Measurements from ENCODE around the gene ZNF496. TPM values are rescaled to one million over a fixed set of nuclear protein-coding genes. Genes with fewer than 3 reads are reported as not detected.

ZNF496 gene
- total and polyA plus RNA-seq, 2 of the 13 experiments (the other 11 are each of a cell fraction or from before 2014, with no cell fraction given), result 14.8 to 18.6 TPM

- TF ChIP-seq SRSF1 (optimal IDR thresholded peaks at IDR 0.05; ENCODE audit: low read depth, low read length) (no peak), KDM5A (IDR thresholded peaks at IDR 0.05; ENCODE audit: borderline replicate concordance, low read length) (no peak), ZNF30 (CRISPR knock-in tag; IDR thresholded peaks at IDR 0.05) (no peak; the same call in 1 of the 2 replicates), HDAC2 (CRISPR knock-in tag; IDR thresholded peaks at IDR 0.05) (no peak), STAT6 (CRISPR knock-in tag; IDR thresholded peaks at IDR 0.05; ENCODE audit: borderline replicate concordance) (no peak), ZNF121 (CRISPR knock-in tag; IDR thresholded peaks at IDR 0.05) (no peak), AGO1 (IDR thresholded peaks at IDR 0.05; ENCODE audit: low read depth, low read length, poor library complexity, severe bottlenecking) (no peak), ZNF75D (CRISPR knock-in tag; IDR thresholded peaks at IDR 0.05; ENCODE audit: borderline replicate concordance) (no peak), KDM4B (CRISPR knock-in tag; IDR thresholded peaks at IDR 0.05) (no peak), ATF1 (CRISPR knock-in tag; IDR thresholded peaks at IDR 0.05) (no peak), SMAD1 (CRISPR knock-in tag; IDR thresholded peaks at IDR 0.05; ENCODE audit: borderline replicate concordance, low read depth) (no peak), GTF3A (CRISPR knock-in tag; conservative IDR thresholded peaks at IDR 0.05) (no peak), NR3C1 (CRISPR knock-in tag; IDR thresholded peaks at IDR 0.05) (no peak), HNRNPH1 (optimal IDR thresholded peaks at IDR 0.05; ENCODE audit: low read depth, low read length) (no peak), KLF13 (CRISPR knock-in tag; IDR thresholded peaks at IDR 0.05) (no peak), ZMAT3 (CRISPR knock-in tag; conservative IDR thresholded peaks at IDR 0.05) (no peak), ZNF260 (CRISPR knock-in tag; IDR thresholded peaks at IDR 0.05; ENCODE audit: borderline replicate concordance, low read depth) (no peak), DNMT3B (CRISPR knock-in tag; conservative IDR thresholded peaks at IDR 0.05) (no peak), PHB2 (IDR thresholded peaks at IDR 0.05; ENCODE audit: partially characterized antibody) (no peak), AHDC1 (CRISPR knock-in tag; IDR thresholded peaks at IDR 0.05; ENCODE audit: borderline replicate concordance) (no peak), ZBTB37 (CRISPR knock-in tag; IDR thresholded peaks at IDR 0.05) (no peak), ZNF3 (CRISPR knock-in tag; IDR thresholded peaks at IDR 0.05) (no peak)
These were observed 519 bp downstream of the ZNF496 start (continued) for GRCh38 chr1:247331172-247331524.
